NCI-H1048 (cell line): Measurements from ENCODE around the gene RNF2.

ENCODE experiments used
- DNase-seq: peaks from one replicate; lab custom pipeline; 2025; lab: John Stamatoyannopoulos, UW

Gene RNF2

DNA sequence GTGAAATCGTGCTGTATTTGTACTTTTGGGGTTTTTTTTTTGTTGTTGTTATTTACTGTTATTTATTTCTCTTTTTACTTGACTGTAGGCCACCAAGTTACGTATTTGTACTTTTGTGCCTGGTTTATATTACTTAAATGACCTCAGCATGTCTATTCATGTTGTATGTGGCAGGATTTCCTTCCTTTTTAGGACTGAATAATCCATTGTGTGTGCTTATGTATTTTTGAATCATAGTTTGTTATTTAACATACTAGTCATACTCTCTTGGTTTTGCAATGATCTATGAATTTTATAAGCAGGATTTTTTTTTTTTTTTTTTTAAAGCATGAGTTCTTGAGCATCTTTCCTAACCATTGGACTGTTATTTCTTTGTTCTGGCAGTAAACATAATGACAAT, 51.2 kb downstream of the RNF2 start:
- DNase-seq, result no peak

DNA sequence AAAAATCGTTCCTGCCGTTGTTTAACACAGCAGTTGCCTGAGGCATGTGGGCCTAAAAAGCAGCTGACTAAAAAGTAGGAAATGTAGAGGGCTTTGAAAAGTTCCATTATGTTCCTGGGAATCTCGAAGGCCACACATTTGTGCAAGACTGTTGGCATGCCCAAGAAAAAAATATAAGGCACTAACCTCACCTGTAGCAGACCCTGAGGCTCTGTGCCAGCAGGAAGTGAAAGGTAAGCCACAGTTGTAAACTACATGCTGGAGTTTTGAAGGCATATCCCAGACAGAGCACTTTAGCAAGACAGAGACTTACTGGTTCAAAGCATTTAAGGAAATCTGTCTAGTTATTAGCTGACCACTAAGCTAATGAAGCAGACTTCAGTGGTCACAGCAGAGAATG, 58.7 kb downstream of the RNF2 start:
- DNase-seq, result no peak

DNA sequence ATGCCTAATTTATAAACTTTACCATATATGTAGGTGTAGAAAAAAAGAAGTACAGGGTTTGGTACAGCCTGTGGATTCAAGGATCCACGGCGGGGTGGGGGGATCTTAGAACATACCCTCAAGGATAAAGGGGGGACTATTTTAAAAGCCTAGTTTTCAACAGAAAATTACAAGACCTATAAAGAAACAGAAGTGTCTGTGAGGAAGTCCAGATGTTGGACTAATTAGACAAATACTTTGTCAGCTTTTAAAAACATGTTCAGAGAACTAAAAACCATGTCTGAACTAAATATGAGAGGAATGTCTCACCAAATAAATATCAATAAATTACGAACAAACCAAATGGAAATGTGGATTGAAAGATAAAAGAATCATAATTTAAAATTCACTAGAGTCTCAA, 59.8 kb downstream of the RNF2 start:
- DNase-seq, result no peak

DNA sequence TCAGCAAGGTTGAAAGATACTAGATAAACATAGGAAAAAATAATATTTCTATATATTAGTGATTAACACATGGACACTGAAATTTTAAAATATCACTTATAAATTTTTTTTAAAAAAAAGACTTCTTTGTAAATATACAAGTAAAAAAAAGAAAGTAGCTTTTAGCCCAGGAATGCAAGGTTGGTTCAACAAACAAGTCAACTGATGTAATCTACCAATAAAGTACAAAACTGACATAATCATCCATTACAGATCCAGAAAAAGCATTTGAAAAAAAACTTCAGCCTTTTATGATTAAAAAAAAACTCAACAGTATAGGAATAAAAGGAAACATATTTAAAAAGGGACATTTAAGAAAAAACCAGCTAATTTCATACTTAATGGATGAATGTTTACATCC, 63.0 kb downstream of the RNF2 start:
- no peak for DNase-seq

DNA sequence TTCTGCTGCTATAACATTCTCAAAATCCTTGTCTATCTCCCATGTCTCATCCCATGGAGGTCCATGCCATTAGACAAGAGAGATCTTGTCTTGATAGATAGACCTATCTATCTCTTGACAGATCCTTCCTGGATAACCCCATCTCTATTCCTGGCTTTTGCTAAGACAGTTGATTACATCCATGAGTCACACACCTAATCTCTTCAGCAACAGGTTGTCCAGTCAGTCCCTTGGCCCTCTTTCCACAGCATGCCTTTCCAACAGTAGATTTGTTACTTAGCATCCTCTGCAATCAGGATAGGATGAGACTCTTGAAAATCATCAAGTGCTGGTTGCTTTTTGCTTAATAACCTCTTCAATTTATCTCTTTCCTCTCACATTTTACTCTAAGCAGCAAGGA, 64.8 kb downstream of the RNF2 start:
- DNase-seq, result no peak

DNA sequence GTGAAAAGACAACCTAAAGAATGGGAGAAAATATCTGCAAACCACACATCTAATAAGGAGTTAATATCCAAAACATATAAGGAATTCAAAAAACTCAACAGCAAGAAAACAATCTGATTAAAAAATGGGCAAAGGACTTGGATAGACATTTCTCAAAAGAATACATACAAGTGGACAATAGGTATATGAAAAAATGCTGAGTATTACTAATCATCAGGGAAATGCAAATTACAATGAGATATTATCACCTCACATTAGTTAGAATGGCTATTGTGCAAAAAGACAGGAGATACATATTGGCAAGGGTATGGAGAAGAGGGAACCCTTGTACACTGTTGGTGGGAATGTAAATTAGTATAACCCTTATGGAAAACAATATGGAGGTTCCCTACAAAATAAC, 66.5 kb downstream of the RNF2 start:
- no peak for DNase-seq

DNA sequence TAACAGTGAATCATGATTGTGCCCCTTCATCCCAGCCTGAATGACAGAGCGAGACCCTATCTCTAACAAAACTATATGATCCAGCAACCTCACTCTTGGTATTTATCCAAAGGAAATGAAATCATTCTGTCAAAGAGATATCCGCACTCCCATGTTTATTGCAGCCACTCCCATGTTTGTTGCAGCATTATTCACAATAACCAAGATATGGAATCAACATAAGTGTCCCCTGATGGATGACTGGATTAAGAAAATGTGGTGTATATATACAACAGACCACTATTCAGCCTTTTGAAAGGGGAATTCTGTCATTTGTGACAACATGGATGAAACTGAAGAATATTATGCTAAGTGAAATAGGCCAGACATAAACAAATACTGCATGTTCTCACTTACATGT, 67.0 kb downstream of the RNF2 start:
- DNase-seq, result no peak

DNA sequence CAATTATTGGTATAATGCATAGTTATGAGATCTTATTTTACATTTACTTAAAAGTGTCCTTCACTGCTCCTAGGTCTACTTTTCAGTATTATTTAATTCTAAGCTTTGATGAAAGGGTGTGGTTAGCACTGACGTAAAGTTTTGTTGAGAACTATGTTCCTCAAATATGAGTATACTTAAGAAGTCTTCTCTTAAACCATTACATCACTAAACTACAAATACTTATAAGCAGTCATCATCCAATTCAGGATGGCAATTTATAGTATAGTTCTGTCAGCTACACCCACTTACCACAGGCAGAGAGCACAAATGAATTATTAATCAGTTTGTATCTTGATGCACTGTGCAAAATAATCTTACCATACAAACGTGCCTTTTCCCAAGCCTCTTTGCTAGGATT, 84.3 kb downstream of the RNF2 start:
- DNase-seq, result no peak

DNA sequence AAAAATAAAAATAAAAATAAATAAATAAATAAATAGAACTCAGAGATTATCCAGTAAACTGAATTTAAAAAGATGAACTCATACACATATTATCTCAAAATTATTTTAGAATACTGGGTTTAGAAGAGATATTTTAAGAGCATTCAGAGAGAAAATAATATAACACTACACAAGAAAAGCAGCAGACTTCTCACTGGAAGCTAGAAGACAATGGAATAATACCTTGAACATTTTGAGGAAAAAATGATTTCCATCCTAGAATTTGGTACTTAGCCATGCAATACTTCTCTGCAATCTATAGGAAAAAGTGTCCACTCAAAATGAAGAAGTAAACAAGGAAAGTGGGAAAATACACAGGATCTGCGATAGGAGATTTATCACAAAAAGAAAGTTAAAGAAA, 87.2 kb downstream of the RNF2 start:
- DNase-seq, result no peak

DNA sequence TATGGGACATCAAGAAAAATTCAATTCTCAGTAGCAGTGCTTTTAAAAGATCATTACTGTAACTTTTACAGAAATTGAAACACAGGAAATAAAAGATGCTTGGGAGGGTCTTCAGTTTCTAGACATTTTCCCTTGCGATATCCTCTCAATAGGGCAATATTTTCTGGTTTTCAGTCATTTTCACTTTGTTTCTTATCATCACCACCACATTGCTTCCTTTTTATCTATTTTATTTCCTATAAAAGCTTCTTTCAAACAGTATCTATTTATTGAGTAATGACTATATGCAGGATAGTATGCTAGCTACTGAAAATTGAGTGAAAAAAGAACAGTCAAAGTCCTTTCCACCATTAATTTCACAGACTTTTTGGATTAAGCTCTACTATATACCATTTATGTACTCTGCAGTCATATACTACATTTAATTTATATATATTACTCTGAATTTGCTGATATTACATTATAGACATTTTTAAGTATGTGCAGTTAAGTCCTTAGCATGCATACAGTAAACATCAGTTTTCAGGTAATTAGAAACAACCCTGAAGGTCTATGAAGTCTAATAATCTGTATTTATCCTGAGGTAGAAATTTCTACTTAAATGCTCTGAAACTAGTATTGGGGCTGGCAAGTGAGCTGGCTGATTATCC, 92.7 kb downstream of the RNF2 start:
- DNase-seq, result no peak

DNA sequence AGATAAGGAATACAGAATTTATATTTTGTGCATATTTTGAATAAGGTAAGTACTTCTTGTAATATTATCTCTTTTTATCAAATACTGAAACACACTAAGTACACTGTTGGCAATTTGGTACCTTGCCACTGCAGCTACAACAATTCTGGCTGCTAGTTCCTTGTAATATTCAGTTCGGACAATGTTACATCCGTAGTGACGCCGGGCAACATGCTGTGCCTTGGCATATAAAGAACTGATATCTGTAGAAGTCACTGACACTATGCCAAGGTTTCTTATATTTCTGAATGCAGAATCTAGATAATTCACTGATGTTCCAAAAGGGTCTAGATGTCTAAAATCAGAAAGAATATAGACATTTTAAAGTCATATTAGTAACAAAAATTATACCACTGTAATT, 93.9 kb downstream of the RNF2 start:
- no peak for DNase-seq

DNA sequence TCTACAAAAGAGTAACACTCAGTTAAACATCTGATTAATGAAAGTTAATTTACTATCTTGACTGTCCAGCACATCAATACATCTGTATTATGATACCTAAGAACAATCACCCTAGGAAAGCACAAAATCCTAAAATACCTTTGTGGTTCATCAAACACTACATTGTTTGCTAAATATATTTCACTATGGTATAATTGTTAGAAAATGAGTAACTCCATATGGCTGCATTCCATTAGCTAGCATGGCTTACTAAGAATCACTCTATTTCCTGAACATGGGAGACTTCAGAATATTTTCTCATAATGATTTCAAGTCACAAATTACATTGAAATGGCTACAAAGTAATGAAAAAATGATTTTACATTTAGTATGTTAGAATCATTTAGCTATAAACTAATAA, 98.9 kb downstream of the RNF2 start:
- DNase-seq, result no peak

DNA sequence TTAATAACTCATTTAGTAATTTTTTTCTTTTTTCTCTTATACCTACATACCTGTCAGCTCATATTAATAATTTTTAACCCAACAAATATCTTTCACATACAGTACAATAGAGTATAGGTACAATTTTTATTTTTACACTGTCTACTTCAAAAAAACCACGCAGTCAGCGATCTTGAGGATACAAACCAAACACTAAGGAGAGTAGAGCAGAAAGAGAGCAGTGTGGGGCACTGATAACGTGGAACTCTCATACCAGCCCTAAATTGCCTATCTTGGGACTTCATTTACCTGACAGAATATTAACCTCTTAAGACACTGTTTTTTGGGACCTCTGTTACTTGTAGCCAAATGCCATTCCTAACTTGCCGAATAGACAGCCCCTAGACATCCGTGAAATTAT, 105.9 kb downstream of the RNF2 start:
- no peak for DNase-seq
